Glutamatergic neuron (in vitro differentiated cells): ENCODE results near the gene DMKN. TPM values are rescaled to one million over a fixed set of nuclear protein-coding genes. Genes with fewer than 3 reads are reported as not detected.

ENCODE experiments used
- DNase-seq: peaks from one replicate; pipeline ENCODE4 v3.0.0; 2022
- H3K27ac Mint-ChIP-seq: one replicate; pipeline ENCODE4 v1.8.0; 2020; ENCODE audit warnings: mild to moderate bottlenecking, mixed read lengths, inconsistent platforms; ENCODE audit not compliant: unreplicated experiment
- H3K27me3 Mint-ChIP-seq: one replicate; pipeline ENCODE4 v1.8.0; 2020; ENCODE audit warnings: mild to moderate bottlenecking, moderate library complexity, mixed read lengths, inconsistent platforms; ENCODE audit not compliant: unreplicated experiment
- H3K36me3 Mint-ChIP-seq: one replicate; pipeline ENCODE4 v1.8.0; 2020; ENCODE audit warnings: mild to moderate bottlenecking, mixed read lengths, inconsistent platforms; ENCODE audit not compliant: unreplicated experiment
- H3K4me1 Mint-ChIP-seq: one replicate; pipeline ENCODE4 v1.8.0; 2020; ENCODE audit warnings: mild to moderate bottlenecking, low read depth, mixed read lengths, inconsistent platforms; ENCODE audit not compliant: unreplicated experiment
- H3K4me3 Mint-ChIP-seq: one replicate; pipeline ENCODE4 v1.8.0; 2020; ENCODE audit warnings: mild to moderate bottlenecking, mixed read lengths, inconsistent platforms; ENCODE audit not compliant: unreplicated experiment
- H3K9me3 Mint-ChIP-seq: one replicate; pipeline ENCODE4 v1.8.0; 2020; ENCODE audit warnings: mild to moderate bottlenecking, moderate library complexity, mixed read lengths, inconsistent platforms; ENCODE audit not compliant: unreplicated experiment
- CTCF ChIP-seq: fragments of 200-600 bp; sonication (generic); IDR thresholded peaks from one replicate; pipeline ENCODE4 v1.5.0; 2021; ENCODE audit not compliant: partially characterized antibody, unreplicated experiment
- total RNA-seq: library from RNA; stranded (reverse); fragmentation: NEBNext Ultra II Directional; extraction: Animal tissue kit (Norgen Biotek cat#: 25700); gene quantifications from one replicate; pipeline ENCODE4 v1.2.1, GENCODE V29; 2021; ENCODE audit not compliant: unreplicated experiment

The DMKN gene
- total RNA-seq, 1 donor from 2014 or later = 0.88 TPM

DNA sequence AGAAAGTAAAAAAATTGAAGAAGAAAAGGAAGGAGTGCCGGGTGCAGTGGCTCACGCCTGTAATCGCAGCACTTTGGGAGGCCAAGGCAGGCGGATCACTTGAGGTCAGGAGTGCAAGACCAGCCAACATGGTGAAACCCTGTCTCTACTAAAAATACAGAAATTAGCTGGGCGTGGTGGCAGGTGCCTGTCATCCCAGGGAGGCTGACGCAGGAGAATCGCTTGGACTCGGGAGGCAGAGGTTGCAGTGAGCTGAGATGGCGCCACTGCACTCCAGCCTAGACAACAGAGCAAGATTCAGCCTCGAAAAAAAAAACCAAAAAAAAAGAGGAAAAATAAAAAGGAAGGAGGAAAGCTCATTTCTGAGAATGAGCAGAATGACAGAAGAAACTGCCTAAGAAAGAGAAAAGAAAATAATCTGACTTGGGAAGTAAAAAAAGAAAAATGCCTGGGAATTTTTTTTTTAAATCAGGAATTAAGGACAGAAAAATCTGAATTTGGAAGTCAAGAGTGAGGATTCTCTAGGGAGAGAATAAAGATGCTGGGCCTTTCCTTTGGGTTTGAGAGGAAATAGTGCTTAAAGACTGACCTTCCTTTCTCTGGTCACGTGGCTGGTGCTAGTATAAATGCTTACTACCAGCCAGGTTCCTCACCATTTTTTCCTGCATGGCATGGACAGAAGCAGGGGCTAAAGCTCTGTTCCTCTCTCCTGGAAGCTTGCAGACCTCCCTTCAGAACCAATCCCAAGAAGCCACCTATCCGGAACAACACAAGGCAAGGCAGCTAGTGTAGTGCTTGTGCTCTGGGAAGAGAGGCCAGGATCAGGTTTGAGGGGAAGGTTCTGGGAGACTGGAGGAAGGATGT is 65.6 kb downstream of the DMKN start, which contains the start of gene FFAR2:
FFAR2 (plus strand) TSS at position 652 of the 864 bp plus-strand sequence. CDS start 1,458 bp downstream, outside the sequence.
- H3K4me1 Mint-ChIP-seq = no peaks in the 10 kb centered on the region
- no peak for TF ChIP-seq CTCF
- H3K27me3 Mint-ChIP-seq = peaks cover 11% of the 10 kb centered on the region
- no peak for DNase-seq
- no peak within 1 kb of the TSS for H3K4me3 Mint-ChIP-seq
- H3K27ac Mint-ChIP-seq = no peak within 1 kb of the TSS
- H3K36me3 Mint-ChIP-seq = no peaks in the 10 kb centered on the region
- peaks cover 4% of the 10 kb centered on the region for H3K9me3 Mint-ChIP-seq

Other genes with a start within 250 kb of the DMKN start
- 132 TPM for gene USF2, start 244.7 kb downstream of the DMKN start, total RNA-seq
- not detected for gene HAMP, start 231.1 kb downstream of the DMKN start, total RNA-seq
- gene MAG, start 221.5 kb downstream of the DMKN start, total RNA-seq = not detected
- gene CD22, start 184.5 kb downstream of the DMKN start, total RNA-seq = not detected
- gene FFAR1, start 165.7 kb downstream of the DMKN start, total RNA-seq = not detected
- not detected for gene FFAR3, start 155.2 kb downstream of the DMKN start, total RNA-seq
- not detected for gene GPR42, start 142.6 kb downstream of the DMKN start, total RNA-seq
- not detected for gene FFAR2, start 65.4 kb downstream of the DMKN start, total RNA-seq
- not detected for gene KRTDAP, start 23.2 kb downstream of the DMKN start, total RNA-seq
- 0.29 TPM for gene SBSN, start 14.7 kb upstream of the DMKN start, total RNA-seq
- gene GAPDHS, start 19.8 kb upstream of the DMKN start, total RNA-seq = not detected
- gene TMEM147, start 32.0 kb upstream of the DMKN start, total RNA-seq = 67.2 TPM
- 0.32 TPM for gene ATP4A, start 50.0 kb upstream of the DMKN start, total RNA-seq
- gene PMIS2, start 72.5 kb upstream of the DMKN start, total RNA-seq = not detected
- gene HAUS5, start 99.1 kb upstream of the DMKN start, total RNA-seq = 15.9 TPM
- 78.7 TPM for gene RBM42, start 115.4 kb upstream of the DMKN start, total RNA-seq
- 1.3 TPM for gene ETV2, start 128.1 kb upstream of the DMKN start, total RNA-seq
- 448 TPM for gene COX6B1, start 134.7 kb upstream of the DMKN start, total RNA-seq
- gene UPK1A, start 152.9 kb upstream of the DMKN start, total RNA-seq = not detected
- not detected for gene ZBTB32, start 190.9 kb upstream of the DMKN start, total RNA-seq
- 60.8 TPM for gene KMT2B, start 204.4 kb upstream of the DMKN start, total RNA-seq
- 4.7 TPM for gene IGFLR1, start 228.8 kb upstream of the DMKN start, total RNA-seq
- 24.3 TPM for gene U2AF1L4, start 231.8 kb upstream of the DMKN start, total RNA-seq
- 109 TPM for gene PSENEN, start 232.0 kb upstream of the DMKN start, total RNA-seq
- 29.8 TPM for gene LIN37, start 234.9 kb upstream of the DMKN start, total RNA-seq
- gene HSPB6, start 243.4 kb upstream of the DMKN start, total RNA-seq = 0.49 TPM
- 41.7 TPM for gene PROSER3, start 244.5 kb upstream of the DMKN start, total RNA-seq